Measurements from ENCODE around the gene ARVCF.

Gene ARVCF

GRCh38 chr22:19965771-19966709, 50.6 kb downstream of the ARVCF start:
- no peak overlapping the region for H4K8ac ChIP-seq (ENCODE audit: low read depth, low read length)
- no CpG with 5 or more reads among the region's 10 CpGs for WGBS (ENCODE audit: extremely low coverage, insufficient coverage, insufficient read length)
- no peak overlapping the region for H3K14ac ChIP-seq (ENCODE audit: low read length)
- no peak overlapping the region for H3K4me3 ChIP-seq (ENCODE audit: low read depth, low read length)
- H2BK12ac ChIP-seq (ENCODE audit: low read length): no peak overlapping the region
- H3K27me3 ChIP-seq (ENCODE audit: insufficient read depth, low read length): no peaks in the 10 kb centered on the region
- H4K91ac ChIP-seq (ENCODE audit: low read depth, low read length): no peak overlapping the region
- H3K18ac ChIP-seq (ENCODE audit: low read length): no peak overlapping the region
- no peak overlapping the region for H4K12ac ChIP-seq (ENCODE audit: low read depth, low read length)
- H3K79me2 ChIP-seq (ENCODE audit: control insufficient read depth, insufficient read depth, low read length, poor library complexity): peaks cover 5% of the 10 kb centered on the region
- peak; percentile 29 to 54 for DNase-seq
- H3K4me1 ChIP-seq (ENCODE audit: control insufficient read depth in 1 of 2, insufficient read depth in 2 of 2, low read length in 2 of 2): peaks cover 23 to 27% of the 10 kb centered on the region in 2 experiments
- no peak overlapping the region for H2AFZ ChIP-seq (ENCODE audit: insufficient read depth, low read length, poor library complexity)
- no peak overlapping the region for H3K9ac ChIP-seq (ENCODE audit: low read length)
- H3K9me3 ChIP-seq (ENCODE audit: insufficient read depth, low read depth, low read length): no peaks in the 10 kb centered on the region
- H3K79me1 ChIP-seq (ENCODE audit: low read length): peaks cover 13% of the 10 kb centered on the region
- no peak overlapping the region for H2BK120ac ChIP-seq (ENCODE audit: insufficient read depth, low read length, poor library complexity)
- no peak overlapping the region for H3K23ac ChIP-seq (ENCODE audit: low read length)
- H3K4me2 ChIP-seq (ENCODE audit: low read length): no peak overlapping the region
- no peak overlapping the region for H3K4ac ChIP-seq (ENCODE audit: low read depth, low read length)
- H2AK5ac ChIP-seq (ENCODE audit: low read length): no peak overlapping the region
- H2BK5ac ChIP-seq (ENCODE audit: low read depth, low read length, poor library complexity): no peak overlapping the region
- no peak overlapping the region for H3K27ac ChIP-seq (ENCODE audit: low read depth, low read length)
- peaks cover 5 to 6% of the 10 kb centered on the region in 2 experiments for H3K36me3 ChIP-seq (ENCODE audit: control insufficient read depth in 1 of 2, insufficient read depth in 2 of 2, low read length in 2 of 2)

- peaks cover 13% of the 10 kb centered on the region for H3K79me1 ChIP-seq (ENCODE audit: low read length)
- no peak overlapping the region for H3K4me2 ChIP-seq (ENCODE audit: low read length)
- no peak overlapping the region for H3K4ac ChIP-seq (ENCODE audit: low read depth, low read length)
- DNase-seq: no peak
- no peak overlapping the region for H4K91ac ChIP-seq (ENCODE audit: low read depth, low read length)
- H4K8ac ChIP-seq (ENCODE audit: low read depth, low read length): no peak overlapping the region
- H3K9ac ChIP-seq (ENCODE audit: low read length): no peak overlapping the region
- no CpG with 5 or more reads among the region's 15 CpGs for WGBS (ENCODE audit: extremely low coverage, insufficient coverage, insufficient read length)
- H2AK5ac ChIP-seq (ENCODE audit: low read length): no peak overlapping the region
- H2AFZ ChIP-seq (ENCODE audit: insufficient read depth, low read length, poor library complexity): no peak overlapping the region
- no peak overlapping the region for H3K4me3 ChIP-seq (ENCODE audit: low read depth, low read length)
- H2BK5ac ChIP-seq (ENCODE audit: low read depth, low read length, poor library complexity): no peak overlapping the region
- H3K14ac ChIP-seq (ENCODE audit: low read length): no peak overlapping the region
- peaks cover 1 to 5% of the 10 kb centered on the region in 2 experiments for H3K36me3 ChIP-seq (ENCODE audit: control insufficient read depth in 1 of 2, insufficient read depth in 2 of 2, low read length in 2 of 2)
- H3K27me3 ChIP-seq (ENCODE audit: insufficient read depth, low read length): no peaks in the 10 kb centered on the region
- H3K18ac ChIP-seq (ENCODE audit: low read length): no peak overlapping the region
- H2BK120ac ChIP-seq (ENCODE audit: insufficient read depth, low read length, poor library complexity): peak overlapping the region; percentile 5
- no peak overlapping the region for H3K23ac ChIP-seq (ENCODE audit: low read length)
- H2BK12ac ChIP-seq (ENCODE audit: low read length): peak overlapping the region; percentile 87
- H3K4me1 ChIP-seq (ENCODE audit: control insufficient read depth in 1 of 2, insufficient read depth in 2 of 2, low read length in 2 of 2): peaks cover 26 to 32% of the 10 kb centered on the region in 2 experiments
- H3K9me3 ChIP-seq (ENCODE audit: insufficient read depth, low read depth, low read length): no peaks in the 10 kb centered on the region
- no peak overlapping the region for H4K12ac ChIP-seq (ENCODE audit: low read depth, low read length)
- peaks cover 5% of the 10 kb centered on the region for H3K79me2 ChIP-seq (ENCODE audit: control insufficient read depth, insufficient read depth, low read length, poor library complexity)
- H3K27ac ChIP-seq (ENCODE audit: low read depth, low read length): no peak overlapping the region
Observed at GRCh38 chr22:19964701-19965386, 51.8 kb downstream of the ARVCF start.

- no CpG with 5 or more reads among the region's 12 CpGs for WGBS (ENCODE audit: extremely low coverage, insufficient coverage, insufficient read length)
- H3K9ac ChIP-seq (ENCODE audit: low read length): no peak overlapping the region
- no peaks in the 10 kb centered on the region for H3K9me3 ChIP-seq (ENCODE audit: insufficient read depth, low read depth, low read length)
- H3K36me3 ChIP-seq (ENCODE audit: control insufficient read depth in 1 of 2, insufficient read depth in 2 of 2, low read length in 2 of 2): peaks cover 1 to 2% of the 10 kb centered on the region in 2 experiments
- peak overlapping the region; percentile 80 for H2BK120ac ChIP-seq (ENCODE audit: insufficient read depth, low read length, poor library complexity)
- DNase-seq: no peak
- peak overlapping the region; percentile 3 for H2BK5ac ChIP-seq (ENCODE audit: low read depth, low read length, poor library complexity)
- no peak overlapping the region for H3K4me3 ChIP-seq (ENCODE audit: low read depth, low read length)
- H3K27me3 ChIP-seq (ENCODE audit: insufficient read depth, low read length): no peaks in the 10 kb centered on the region
- H3K4me1 ChIP-seq (ENCODE audit: control insufficient read depth in 1 of 2, insufficient read depth in 2 of 2, low read length in 2 of 2): peaks cover 31 to 38% of the 10 kb centered on the region in 2 experiments
- H4K91ac ChIP-seq (ENCODE audit: low read depth, low read length): peak overlapping the region; percentile 84
- H3K79me1 ChIP-seq (ENCODE audit: low read length): peaks cover 18% of the 10 kb centered on the region
- peaks cover 5% of the 10 kb centered on the region for H3K79me2 ChIP-seq (ENCODE audit: control insufficient read depth, insufficient read depth, low read length, poor library complexity)
- H4K12ac ChIP-seq (ENCODE audit: low read depth, low read length): no peak overlapping the region
- H2AK5ac ChIP-seq (ENCODE audit: low read length): peak overlapping the region; percentile 50
- peak overlapping the region; percentile 19 for H3K18ac ChIP-seq (ENCODE audit: low read length)
- H4K8ac ChIP-seq (ENCODE audit: low read depth, low read length): no peak overlapping the region
- H2BK12ac ChIP-seq (ENCODE audit: low read length): peak overlapping the region; percentile 87
- no peak overlapping the region for H3K27ac ChIP-seq (ENCODE audit: low read depth, low read length)
- no peak overlapping the region for H3K4me2 ChIP-seq (ENCODE audit: low read length)
- peak overlapping the region; percentile 55 for H3K14ac ChIP-seq (ENCODE audit: low read length)
- peak overlapping the region; percentile 24 for H3K4ac ChIP-seq (ENCODE audit: low read depth, low read length)
- H3K23ac ChIP-seq (ENCODE audit: low read length): no peak overlapping the region
- H2AFZ ChIP-seq (ENCODE audit: insufficient read depth, low read length, poor library complexity): no peak overlapping the region
Observed at GRCh38 chr22:19963863-19964642, 52.6 kb downstream of the ARVCF start.
